ENCODE results near the gene EYA3.

The EYA3 gene

DNA sequence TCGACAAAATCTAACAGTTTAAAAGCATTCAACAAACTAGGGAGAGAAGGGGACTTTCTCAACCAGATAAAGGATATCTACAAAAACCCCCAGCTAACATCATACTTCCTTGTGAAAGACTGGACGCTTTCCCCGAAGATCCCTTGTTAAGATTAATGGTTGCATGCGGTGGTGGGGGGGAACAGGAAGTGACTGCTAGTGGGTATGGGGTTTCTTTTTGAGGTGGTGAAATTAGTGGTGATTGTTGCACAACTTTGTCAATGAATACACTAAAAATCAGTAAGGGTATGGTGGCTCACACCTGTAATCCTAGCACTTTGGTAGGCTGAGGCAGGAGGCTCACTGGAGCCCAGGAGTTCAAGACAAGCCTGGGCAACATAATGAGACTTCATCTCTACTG is 26.9 kb upstream of the EYA3 start:
- H2BK5ac ChIP-seq (ENCODE audit: low read depth, low read length, poor library complexity, severe bottlenecking) = no peak overlapping the region
- H3K27ac ChIP-seq (ENCODE audit: low read length, poor library complexity, severe bottlenecking) = no peak overlapping the region
- no peak overlapping the region for H3K14ac ChIP-seq (ENCODE audit: low read length in 2 of 2)
- no peak overlapping the region for H4K91ac ChIP-seq (ENCODE audit: low read length)
- H4K8ac ChIP-seq (ENCODE audit: low read length) = no peak overlapping the region
- H3K4me3 ChIP-seq (ENCODE audit: insufficient read depth in 1 of 2, low read depth in 1 of 2, low read length in 2 of 2) = no peak overlapping the region
- H2AFZ ChIP-seq (ENCODE audit: low read depth, low read length) = no peak overlapping the region
- peaks cover 3% of the 10 kb centered on the region for H3K4me1 ChIP-seq (ENCODE audit: control insufficient read depth, insufficient read depth, low read depth, low read length)
- H3K79me1 ChIP-seq (replicated peaks; ENCODE audit: low read length, poor library complexity, severe bottlenecking) = no peaks in the 10 kb centered on the region
- no peak overlapping the region for H2BK12ac ChIP-seq (ENCODE audit: low read length in 2 of 2)
- no peaks in the 10 kb centered on the region for H3K36me3 ChIP-seq (ENCODE audit: control insufficient read depth in 1 of 2, insufficient read depth in 2 of 2, low read depth in 1 of 2, low read length in 2 of 2)
- 57% methylated on average over 4 of the region's 4 CpGs for WGBS
- DNase-seq = peak; percentile 61
- H2AK5ac ChIP-seq (ENCODE audit: low read length, severe bottlenecking) = no peak overlapping the region
- no peaks in the 10 kb centered on the region for H3K27me3 ChIP-seq (ENCODE audit: control insufficient read depth in 1 of 2, insufficient read depth in 1 of 2, low read length in 2 of 2)
- H3K23ac ChIP-seq (ENCODE audit: low read length in 2 of 2) = no peak overlapping the region
- H3K9ac ChIP-seq (ENCODE audit: low read length) = no peak overlapping the region
- H3K4ac ChIP-seq (ENCODE audit: low read depth in 1 of 2, low read length in 2 of 2) = no peak overlapping the region
- H2BK15ac ChIP-seq (ENCODE audit: low read depth, poor library complexity, severe bottlenecking) = no peak overlapping the region
- no peaks in the 10 kb centered on the region for H3K9me3 ChIP-seq (ENCODE audit: control insufficient read depth, low read length)
- no peak overlapping the region for H3K4me2 ChIP-seq (ENCODE audit: low read length, poor library complexity, severe bottlenecking)
- no peak overlapping the region for H2BK120ac ChIP-seq (ENCODE audit: low read depth, low read length)
- no peak overlapping the region for H3K18ac ChIP-seq (ENCODE audit: low read depth in 1 of 2, low read length in 2 of 2)

DNA sequence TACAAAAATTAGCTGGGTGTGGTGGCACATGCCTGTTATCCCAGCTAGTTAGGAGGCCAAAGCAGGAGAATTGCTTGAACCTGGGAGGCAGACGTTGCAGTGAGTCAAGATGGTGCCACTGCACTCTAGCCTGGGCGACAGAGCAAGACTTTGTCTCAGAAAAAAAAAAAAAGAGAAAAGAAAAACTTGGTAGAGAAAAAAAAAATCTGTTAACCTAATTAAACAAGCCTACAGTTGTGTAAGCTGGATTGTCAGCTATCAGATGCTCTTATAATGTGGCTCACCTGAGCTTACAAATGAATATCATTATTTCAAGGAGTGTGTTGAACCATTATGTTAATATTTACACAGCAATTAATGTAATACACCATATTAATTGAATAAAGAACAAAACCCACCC is 26.4 kb upstream of the EYA3 start:
- Histone ChIP-seq H2AK5ac (ENCODE audit: low read length, severe bottlenecking) (no peak overlapping the region), H3K9me3 (ENCODE audit: control insufficient read depth, low read length) (no peaks in the 10 kb centered on the region), H4K91ac (ENCODE audit: low read length) (no peak overlapping the region), H3K27me3 (ENCODE audit: control insufficient read depth in 1 of 2, insufficient read depth in 1 of 2, low read length in 2 of 2) (no peaks in the 10 kb centered on the region), H2AFZ (ENCODE audit: low read depth, low read length) (no peak overlapping the region), H3K4me2 (ENCODE audit: low read length, poor library complexity, severe bottlenecking) (no peak overlapping the region), H3K14ac (ENCODE audit: low read length in 2 of 2) (no peak overlapping the region), H2BK15ac (ENCODE audit: low read depth, poor library complexity, severe bottlenecking) (no peak overlapping the region), H3K4me3 (ENCODE audit: insufficient read depth in 1 of 2, low read depth in 1 of 2, low read length in 2 of 2) (no peak overlapping the region), H2BK12ac (ENCODE audit: low read length in 2 of 2) (no peak overlapping the region), H3K4me1 (ENCODE audit: control insufficient read depth, insufficient read depth, low read depth, low read length) (peaks cover 3% of the 10 kb centered on the region), H4K8ac (ENCODE audit: low read length) (no peak overlapping the region), H3K9ac (ENCODE audit: low read length) (no peak overlapping the region), H3K27ac (ENCODE audit: low read length, poor library complexity, severe bottlenecking) (no peak overlapping the region), H3K4ac (ENCODE audit: low read depth in 1 of 2, low read length in 2 of 2) (no peak overlapping the region), H3K18ac (ENCODE audit: low read depth in 1 of 2, low read length in 2 of 2) (no peak overlapping the region), H2BK120ac (ENCODE audit: low read depth, low read length) (no peak overlapping the region), H3K23ac (ENCODE audit: low read length in 2 of 2) (no peak overlapping the region), H2BK5ac (ENCODE audit: low read depth, low read length, poor library complexity, severe bottlenecking) (no peak overlapping the region), H3K36me3 (ENCODE audit: control insufficient read depth in 1 of 2, insufficient read depth in 2 of 2, low read depth in 1 of 2, low read length in 2 of 2) (no peaks in the 10 kb centered on the region), H3K79me1 (replicated peaks; ENCODE audit: low read length, poor library complexity, severe bottlenecking) (no peaks in the 10 kb centered on the region)
- WGBS = 100% methylated on average over 1 of the region's 2 CpGs
- DNase-seq = no peak

DNA sequence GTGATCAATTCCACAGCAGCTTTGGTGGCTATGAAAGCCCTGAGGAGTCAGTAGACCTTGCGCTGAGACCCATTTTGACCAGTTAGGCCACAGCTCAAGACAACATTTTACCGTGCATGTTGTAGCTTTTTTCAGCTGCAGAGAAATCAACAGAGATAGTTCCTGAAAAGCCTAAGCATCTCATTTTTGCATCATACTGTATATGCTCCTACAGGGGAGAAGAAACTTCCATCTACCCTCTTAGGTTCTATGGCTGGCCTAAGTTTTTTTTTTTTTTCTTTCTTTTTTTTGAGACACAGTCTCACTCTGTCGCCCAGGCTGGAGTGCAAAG is 24.8 kb upstream of the EYA3 start:
- no peak overlapping the region for H2AFZ ChIP-seq (ENCODE audit: low read depth, low read length)
- no peak overlapping the region for H2BK120ac ChIP-seq (ENCODE audit: low read depth, low read length)
- no peak overlapping the region for H2BK5ac ChIP-seq (ENCODE audit: low read depth, low read length, poor library complexity, severe bottlenecking)
- no peak overlapping the region for H3K4me3 ChIP-seq (ENCODE audit: insufficient read depth in 1 of 2, low read depth in 1 of 2, low read length in 2 of 2)
- 100% methylated on average over 3 of the region's 3 CpGs for WGBS
- no peak overlapping the region for H3K4ac ChIP-seq (ENCODE audit: low read depth in 1 of 2, low read length in 2 of 2)
- H4K91ac ChIP-seq (ENCODE audit: low read length) = no peak overlapping the region
- no peaks in the 10 kb centered on the region for H3K9me3 ChIP-seq (ENCODE audit: control insufficient read depth, low read length)
- H2BK12ac ChIP-seq (ENCODE audit: low read length in 2 of 2) = no peak overlapping the region
- H3K36me3 ChIP-seq (ENCODE audit: control insufficient read depth in 1 of 2, insufficient read depth in 2 of 2, low read depth in 1 of 2, low read length in 2 of 2) = no peaks in the 10 kb centered on the region
- H3K79me1 ChIP-seq (replicated peaks; ENCODE audit: low read length, poor library complexity, severe bottlenecking) = no peaks in the 10 kb centered on the region
- no peak for DNase-seq
- no peak overlapping the region for H3K27ac ChIP-seq (ENCODE audit: low read length, poor library complexity, severe bottlenecking)
- peaks cover 3% of the 10 kb centered on the region for H3K4me1 ChIP-seq (ENCODE audit: control insufficient read depth, insufficient read depth, low read depth, low read length)
- no peak overlapping the region for H3K4me2 ChIP-seq (ENCODE audit: low read length, poor library complexity, severe bottlenecking)
- H2AK5ac ChIP-seq (ENCODE audit: low read length, severe bottlenecking) = no peak overlapping the region
- no peak overlapping the region for H2BK15ac ChIP-seq (ENCODE audit: low read depth, poor library complexity, severe bottlenecking)
- H3K27me3 ChIP-seq (ENCODE audit: control insufficient read depth in 1 of 2, insufficient read depth in 1 of 2, low read length in 2 of 2) = no peaks in the 10 kb centered on the region
- H3K18ac ChIP-seq (ENCODE audit: low read depth in 1 of 2, low read length in 2 of 2) = no peak overlapping the region
- no peak overlapping the region for H3K14ac ChIP-seq (ENCODE audit: low read length in 2 of 2)
- H3K23ac ChIP-seq (ENCODE audit: low read length in 2 of 2) = no peak overlapping the region
- H4K8ac ChIP-seq (ENCODE audit: low read length) = no peak overlapping the region
- no peak overlapping the region for H3K9ac ChIP-seq (ENCODE audit: low read length)

DNA sequence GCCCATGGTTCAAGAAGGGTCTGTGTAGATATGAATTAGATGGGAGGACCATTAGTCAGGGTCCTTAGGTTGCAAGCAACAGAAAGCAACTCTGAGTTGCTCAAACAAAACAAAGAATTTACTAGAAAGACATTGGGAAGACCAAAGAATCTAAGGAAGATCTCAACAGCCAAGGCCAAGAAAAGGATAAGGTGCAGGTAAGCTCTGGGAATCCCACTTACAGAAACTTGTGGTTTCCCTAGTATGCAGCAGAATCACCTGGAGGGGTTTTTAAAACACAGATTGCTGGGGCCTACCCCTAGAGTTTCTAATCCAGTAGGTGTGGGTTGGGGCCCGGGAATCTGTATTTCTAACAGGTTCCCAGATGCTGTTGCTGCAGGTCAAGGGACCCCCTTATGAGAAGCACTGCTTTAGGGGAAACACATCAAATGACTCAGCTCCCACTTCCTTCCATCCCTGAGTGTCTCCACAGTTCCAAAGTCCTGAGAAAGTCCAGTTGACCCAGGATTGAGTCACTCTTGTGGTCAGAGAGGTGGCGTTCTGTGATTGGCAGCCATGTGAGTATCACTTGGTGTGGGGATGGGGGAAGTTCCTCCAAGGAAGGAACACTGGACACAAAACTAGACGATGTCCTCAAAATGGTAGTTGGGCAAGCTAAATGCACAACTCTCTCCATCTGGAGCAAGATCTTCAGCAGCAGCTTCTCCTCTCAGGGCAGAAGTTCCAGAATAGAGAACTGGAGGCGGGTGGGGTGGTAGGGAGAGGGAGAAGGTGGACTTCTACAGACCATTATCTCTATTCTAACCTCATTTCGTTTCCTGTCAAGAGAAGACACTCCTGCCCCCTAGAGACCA is 24.2 kb upstream of the EYA3 start:
- Histone ChIP-seq H3K18ac (ENCODE audit: low read depth in 1 of 2, low read length in 2 of 2) (peak overlapping the region in 1 of 2 experiments; percentile 64), H4K8ac (ENCODE audit: low read length) (peak overlapping the region; percentile 49), H2BK5ac (ENCODE audit: low read depth, low read length, poor library complexity, severe bottlenecking) (no peak overlapping the region), H2BK120ac (ENCODE audit: low read depth, low read length) (no peak overlapping the region), H3K4me3 (ENCODE audit: insufficient read depth in 1 of 2, low read depth in 1 of 2, low read length in 2 of 2) (no peak overlapping the region), H2BK12ac (ENCODE audit: low read length in 2 of 2) (no peak overlapping the region), H3K4ac (ENCODE audit: low read depth in 1 of 2, low read length in 2 of 2) (no peak overlapping the region), H3K23ac (ENCODE audit: low read length in 2 of 2) (no peak overlapping the region), H2AK5ac (ENCODE audit: low read length, severe bottlenecking) (no peak overlapping the region), H3K27ac (ENCODE audit: low read length, poor library complexity, severe bottlenecking) (no peak overlapping the region), H3K36me3 (ENCODE audit: control insufficient read depth in 1 of 2, insufficient read depth in 2 of 2, low read depth in 1 of 2, low read length in 2 of 2) (no peaks in the 10 kb centered on the region), H3K4me2 (ENCODE audit: low read length, poor library complexity, severe bottlenecking) (no peak overlapping the region), H3K79me1 (replicated peaks; ENCODE audit: low read length, poor library complexity, severe bottlenecking) (no peaks in the 10 kb centered on the region), H3K9ac (ENCODE audit: low read length) (no peak overlapping the region), H2BK15ac (ENCODE audit: low read depth, poor library complexity, severe bottlenecking) (no peak overlapping the region), H3K27me3 (ENCODE audit: control insufficient read depth in 1 of 2, insufficient read depth in 1 of 2, low read length in 2 of 2) (no peaks in the 10 kb centered on the region), H3K14ac (ENCODE audit: low read length in 2 of 2) (no peak overlapping the region), H3K9me3 (ENCODE audit: control insufficient read depth, low read length) (no peaks in the 10 kb centered on the region), H2AFZ (ENCODE audit: low read depth, low read length) (peak overlapping the region; percentile 8), H4K91ac (ENCODE audit: low read length) (no peak overlapping the region), H3K4me1 (ENCODE audit: control insufficient read depth, insufficient read depth, low read depth, low read length) (peaks cover 3% of the 10 kb centered on the region)
- 38% methylated on average over 3 of the region's 5 CpGs for WGBS
- peak; percentile 84 for DNase-seq
